Measurements from ENCODE around the gene TPRA1.

DNA sequence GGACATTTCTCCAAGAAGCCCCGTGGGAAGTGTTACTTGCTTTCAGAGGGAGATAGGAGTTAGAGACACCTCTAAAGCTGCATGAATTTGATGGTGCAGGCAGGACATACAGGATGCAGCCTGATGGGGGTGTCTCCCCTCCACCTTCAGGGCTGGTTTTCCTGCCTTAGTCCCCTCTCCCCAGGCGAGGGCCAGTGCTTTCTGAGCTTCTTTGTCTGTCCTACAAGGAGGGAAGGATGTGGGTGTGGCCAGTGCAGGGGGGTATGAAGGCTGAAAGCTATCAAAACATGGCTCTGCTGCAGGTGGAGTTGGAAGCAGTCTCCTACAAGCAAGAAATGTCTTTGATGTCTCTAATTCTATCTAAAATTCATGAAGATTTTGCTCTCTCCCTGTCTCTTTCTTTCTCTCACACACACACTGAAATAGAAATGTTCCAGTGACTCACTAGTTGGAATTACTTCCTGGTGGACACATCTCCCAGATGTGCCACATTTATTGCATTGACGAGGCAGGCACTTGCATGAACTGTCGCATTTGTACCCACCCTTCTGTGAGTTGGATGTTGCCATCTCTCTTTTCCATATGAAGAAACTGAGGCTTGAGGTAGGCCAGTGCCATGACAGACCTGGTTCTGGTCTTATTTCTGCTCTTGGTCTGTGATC is 24.5 kb upstream of the TPRA1 start:
- no peak for TF ChIP-seq ETV6 (CRISPR knock-in tag; IDR thresholded peaks at IDR 0.05)
- no peak for TF ChIP-seq IRF2 (CRISPR knock-in tag; IDR thresholded peaks at IDR 0.05; ENCODE audit: borderline replicate concordance, low read depth)
- TF ChIP-seq, protein P1, sequence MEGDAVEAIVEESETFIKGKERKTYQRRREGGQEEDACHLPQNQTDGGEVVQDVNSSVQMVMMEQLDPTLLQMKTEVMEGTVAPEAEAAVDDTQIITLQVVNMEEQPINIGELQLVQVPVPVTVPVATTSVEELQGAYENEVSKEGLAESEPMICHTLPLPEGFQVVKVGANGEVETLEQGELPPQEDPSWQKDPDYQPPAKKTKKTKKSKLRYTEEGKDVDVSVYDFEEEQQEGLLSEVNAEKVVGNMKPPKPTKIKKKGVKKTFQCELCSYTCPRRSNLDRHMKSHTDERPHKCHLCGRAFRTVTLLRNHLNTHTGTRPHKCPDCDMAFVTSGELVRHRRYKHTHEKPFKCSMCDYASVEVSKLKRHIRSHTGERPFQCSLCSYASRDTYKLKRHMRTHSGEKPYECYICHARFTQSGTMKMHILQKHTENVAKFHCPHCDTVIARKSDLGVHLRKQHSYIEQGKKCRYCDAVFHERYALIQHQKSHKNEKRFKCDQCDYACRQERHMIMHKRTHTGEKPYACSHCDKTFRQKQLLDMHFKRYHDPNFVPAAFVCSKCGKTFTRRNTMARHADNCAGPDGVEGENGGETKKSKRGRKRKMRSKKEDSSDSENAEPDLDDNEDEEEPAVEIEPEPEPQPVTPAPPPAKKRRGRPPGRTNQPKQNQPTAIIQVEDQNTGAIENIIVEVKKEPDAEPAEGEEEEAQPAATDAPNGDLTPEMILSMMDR (IDR thresholded peaks at IDR 0.05) = no peak
- TF ChIP-seq, protein P2, sequence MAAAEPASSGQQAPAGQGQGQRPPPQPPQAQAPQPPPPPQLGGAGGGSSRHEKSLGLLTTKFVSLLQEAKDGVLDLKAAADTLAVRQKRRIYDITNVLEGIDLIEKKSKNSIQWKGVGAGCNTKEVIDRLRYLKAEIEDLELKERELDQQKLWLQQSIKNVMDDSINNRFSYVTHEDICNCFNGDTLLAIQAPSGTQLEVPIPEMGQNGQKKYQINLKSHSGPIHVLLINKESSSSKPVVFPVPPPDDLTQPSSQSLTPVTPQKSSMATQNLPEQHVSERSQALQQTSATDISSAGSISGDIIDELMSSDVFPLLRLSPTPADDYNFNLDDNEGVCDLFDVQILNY (CRISPR knock-in tag; IDR thresholded peaks at IDR 0.05) = no peak
- no peak for TF ChIP-seq ZNF416 (CRISPR knock-in tag; IDR thresholded peaks at IDR 0.05)
- TF ChIP-seq, protein P3, sequence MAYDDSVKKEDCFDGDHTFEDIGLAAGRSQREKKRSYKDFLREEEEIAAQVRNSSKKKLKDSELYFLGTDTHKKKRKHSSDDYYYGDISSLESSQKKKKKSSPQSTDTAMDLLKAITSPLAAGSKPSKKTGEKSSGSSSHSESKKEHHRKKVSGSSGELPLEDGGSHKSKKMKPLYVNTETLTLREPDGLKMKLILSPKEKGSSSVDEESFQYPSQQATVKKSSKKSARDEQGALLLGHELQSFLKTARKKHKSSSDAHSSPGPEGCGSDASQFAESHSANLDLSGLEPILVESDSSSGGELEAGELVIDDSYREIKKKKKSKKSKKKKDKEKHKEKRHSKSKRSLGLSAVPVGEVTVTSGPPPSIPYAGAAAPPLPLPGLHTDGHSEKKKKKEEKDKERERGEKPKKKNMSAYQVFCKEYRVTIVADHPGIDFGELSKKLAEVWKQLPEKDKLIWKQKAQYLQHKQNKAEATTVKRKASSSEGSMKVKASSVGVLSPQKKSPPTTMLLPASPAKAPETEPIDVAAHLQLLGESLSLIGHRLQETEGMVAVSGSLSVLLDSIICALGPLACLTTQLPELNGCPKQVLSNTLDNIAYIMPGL (CRISPR knock-in tag; IDR thresholded peaks at IDR 0.05) = no peak
- TF ChIP-seq SP1 (CRISPR knock-in tag; conservative IDR thresholded peaks at IDR 0.05) = no peak
